ENCODE measurements around the gene WFIKKN2. TPM values are rescaled to one million over a fixed set of nuclear protein-coding genes. Genes with fewer than 3 reads are reported as not detected.
A peak's percentile ranks its signal among the peaks of the same experiment; 100 is the strongest.

WFIKKN2 gene
- total RNA-seq, 1 experiment from 2014 or later = 0.11 TPM

DNA sequence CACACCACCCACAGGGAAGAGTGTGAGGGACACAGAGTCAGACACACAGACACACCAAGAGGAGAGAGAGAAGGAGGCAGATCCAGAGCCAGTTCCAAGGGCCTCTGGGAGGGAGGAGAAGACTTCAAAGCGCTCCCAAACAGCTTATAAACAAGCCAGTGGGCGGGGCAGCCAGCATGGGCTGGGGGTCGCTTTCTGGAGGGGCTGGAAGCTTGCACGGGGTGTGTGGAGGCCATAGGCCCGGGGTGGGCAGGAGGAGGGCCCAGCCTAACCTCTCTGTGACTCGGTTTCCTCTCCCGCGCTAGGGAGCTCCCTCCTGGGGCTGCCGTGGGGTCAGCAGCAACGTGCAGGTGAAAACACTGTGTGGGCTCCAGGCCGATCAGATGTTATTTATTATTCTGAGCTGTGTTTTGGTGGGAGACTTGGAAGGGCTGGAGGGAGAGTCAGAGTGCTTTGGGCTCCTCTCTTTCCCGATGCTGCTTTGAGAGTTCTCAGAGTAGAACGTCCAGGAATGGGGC is 2.5 kb upstream of the WFIKKN2 start (continued):
- TF ChIP-seq, protein P1, sequence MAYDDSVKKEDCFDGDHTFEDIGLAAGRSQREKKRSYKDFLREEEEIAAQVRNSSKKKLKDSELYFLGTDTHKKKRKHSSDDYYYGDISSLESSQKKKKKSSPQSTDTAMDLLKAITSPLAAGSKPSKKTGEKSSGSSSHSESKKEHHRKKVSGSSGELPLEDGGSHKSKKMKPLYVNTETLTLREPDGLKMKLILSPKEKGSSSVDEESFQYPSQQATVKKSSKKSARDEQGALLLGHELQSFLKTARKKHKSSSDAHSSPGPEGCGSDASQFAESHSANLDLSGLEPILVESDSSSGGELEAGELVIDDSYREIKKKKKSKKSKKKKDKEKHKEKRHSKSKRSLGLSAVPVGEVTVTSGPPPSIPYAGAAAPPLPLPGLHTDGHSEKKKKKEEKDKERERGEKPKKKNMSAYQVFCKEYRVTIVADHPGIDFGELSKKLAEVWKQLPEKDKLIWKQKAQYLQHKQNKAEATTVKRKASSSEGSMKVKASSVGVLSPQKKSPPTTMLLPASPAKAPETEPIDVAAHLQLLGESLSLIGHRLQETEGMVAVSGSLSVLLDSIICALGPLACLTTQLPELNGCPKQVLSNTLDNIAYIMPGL (CRISPR knock-in tag; IDR thresholded peaks at IDR 0.05) = no peak
- TF ChIP-seq FOXP1 (CRISPR knock-in tag; IDR thresholded peaks at IDR 0.05; ENCODE audit: borderline replicate concordance) (no peak), SMAD3 (CRISPR knock-in tag; IDR thresholded peaks at IDR 0.05; ENCODE audit: borderline replicate concordance) (no peak)

DNA sequence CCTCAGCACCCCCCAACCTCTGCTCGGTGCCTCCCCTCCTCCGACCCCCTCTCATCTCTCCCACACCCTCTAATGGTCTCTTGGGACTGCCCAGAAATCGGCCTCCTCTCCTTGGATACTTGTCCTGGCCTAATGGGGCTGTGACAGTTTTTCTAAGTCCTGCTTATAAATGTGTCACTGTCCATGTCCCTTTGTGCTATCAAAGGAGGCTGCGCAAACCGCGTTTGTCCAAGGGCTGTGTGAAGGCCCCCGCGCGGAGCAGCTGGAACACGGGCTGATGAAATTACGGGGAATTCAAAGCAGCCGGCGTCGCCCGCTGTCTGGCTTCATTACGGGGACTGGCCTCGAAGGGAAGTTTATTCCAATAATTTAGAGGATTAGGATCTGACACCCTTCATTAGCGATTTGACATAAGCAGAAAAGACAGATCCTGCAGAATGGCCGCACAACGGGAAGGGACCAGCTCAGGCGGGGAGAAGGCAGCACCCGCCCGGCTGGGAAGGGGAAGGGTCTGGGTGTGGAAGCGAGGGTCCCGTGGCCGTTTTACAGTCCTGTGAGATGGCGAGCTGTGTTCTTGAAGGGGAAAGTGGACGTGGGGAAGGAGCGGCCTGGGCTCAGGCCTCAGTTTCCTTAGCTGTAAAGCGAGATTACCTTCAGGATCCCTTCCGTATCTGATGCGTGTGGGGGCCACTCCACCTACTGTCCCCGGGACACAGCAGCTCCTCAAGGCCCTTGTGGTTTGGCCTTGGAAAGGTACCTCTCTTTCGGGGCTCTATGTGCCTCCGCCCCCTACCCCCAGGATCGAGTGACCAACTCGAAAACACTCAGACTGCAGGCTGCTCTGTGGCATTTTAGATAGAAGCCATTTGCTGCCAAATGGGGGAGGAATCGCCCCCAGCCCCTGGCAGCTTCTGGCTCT is 1.6 kb upstream of the WFIKKN2 start:
- TF ChIP-seq ZNF317 (CRISPR knock-in tag; IDR thresholded peaks at IDR 0.05; ENCODE audit: borderline replicate concordance, low read depth) (no peak), ZNF121 (CRISPR knock-in tag; IDR thresholded peaks at IDR 0.05) (no peak)
- TF ChIP-seq, protein P2, sequence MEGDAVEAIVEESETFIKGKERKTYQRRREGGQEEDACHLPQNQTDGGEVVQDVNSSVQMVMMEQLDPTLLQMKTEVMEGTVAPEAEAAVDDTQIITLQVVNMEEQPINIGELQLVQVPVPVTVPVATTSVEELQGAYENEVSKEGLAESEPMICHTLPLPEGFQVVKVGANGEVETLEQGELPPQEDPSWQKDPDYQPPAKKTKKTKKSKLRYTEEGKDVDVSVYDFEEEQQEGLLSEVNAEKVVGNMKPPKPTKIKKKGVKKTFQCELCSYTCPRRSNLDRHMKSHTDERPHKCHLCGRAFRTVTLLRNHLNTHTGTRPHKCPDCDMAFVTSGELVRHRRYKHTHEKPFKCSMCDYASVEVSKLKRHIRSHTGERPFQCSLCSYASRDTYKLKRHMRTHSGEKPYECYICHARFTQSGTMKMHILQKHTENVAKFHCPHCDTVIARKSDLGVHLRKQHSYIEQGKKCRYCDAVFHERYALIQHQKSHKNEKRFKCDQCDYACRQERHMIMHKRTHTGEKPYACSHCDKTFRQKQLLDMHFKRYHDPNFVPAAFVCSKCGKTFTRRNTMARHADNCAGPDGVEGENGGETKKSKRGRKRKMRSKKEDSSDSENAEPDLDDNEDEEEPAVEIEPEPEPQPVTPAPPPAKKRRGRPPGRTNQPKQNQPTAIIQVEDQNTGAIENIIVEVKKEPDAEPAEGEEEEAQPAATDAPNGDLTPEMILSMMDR (IDR thresholded peaks at IDR 0.05) = no peak
- ChIA-PET CTCF (interaction anchor here (0.7 to 3.6 kb wide), 6 partner anchors 19 to 123 kb away, joined by 3 to 52 read pairs (median 4); no protein-coding TSS in a partner anchor), POLR2A (no interaction called here)
- Mint-ChIP-seq H3K4me1 (peaks cover 53% of the 10 kb centered on the region), H3K36me3 (no peaks in the 10 kb centered on the region), H3K9me3 (no peaks in the 10 kb centered on the region), H3K27me3 (ENCODE audit: low read depth) (no peaks in the 10 kb centered on the region), H3K4me3 (no peak overlapping the region), H3K27ac (peak overlapping the region; percentile 45; the same call in 1 of the 2 replicates)
- no peak for ATAC-seq
- no peak for DNase-seq (ENCODE audit: low spot score)

DNA sequence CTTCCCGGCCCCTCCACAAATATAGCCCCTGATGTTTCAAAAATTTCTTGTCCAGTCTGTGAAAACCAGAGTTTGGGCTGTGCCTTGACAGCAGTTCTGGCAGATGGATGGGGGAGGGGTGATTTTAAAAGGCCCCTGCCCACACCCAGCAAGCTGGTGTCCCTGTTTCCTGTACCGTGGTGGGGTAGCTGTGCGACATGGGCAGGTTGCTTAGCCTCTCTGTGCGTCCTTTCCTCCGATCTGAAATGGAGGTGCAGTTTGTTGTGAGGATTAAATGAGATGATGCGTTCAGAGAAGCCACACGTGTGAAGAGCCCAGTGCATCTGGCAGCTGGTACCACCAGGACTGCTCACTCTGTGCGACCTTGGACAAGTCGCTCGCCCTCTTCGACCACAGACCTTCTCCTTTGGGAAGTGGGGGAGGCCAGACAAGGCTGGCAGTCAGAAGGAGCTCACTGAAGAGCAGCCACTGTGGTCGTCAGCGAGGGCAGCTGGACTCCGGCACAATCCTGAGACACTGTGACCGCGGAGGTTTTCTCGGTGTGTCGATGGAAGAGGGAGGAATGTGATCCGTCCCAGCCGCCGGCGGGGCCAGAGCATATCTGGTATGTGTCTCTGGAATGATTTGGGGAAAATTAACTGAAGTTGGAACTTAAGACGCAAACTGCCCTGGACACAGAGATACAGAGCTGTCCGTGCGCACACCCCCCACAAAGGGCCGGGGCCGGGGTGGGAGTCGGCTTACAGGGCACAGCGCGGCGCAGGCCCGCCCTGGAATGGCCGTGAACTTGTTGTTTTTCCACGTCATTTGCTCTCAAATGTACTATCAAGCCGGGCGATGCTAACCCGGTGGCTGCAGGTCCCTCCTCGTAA is 721 bp upstream of the WFIKKN2 start:
- Mint-ChIP-seq H3K27me3 (ENCODE audit: low read depth) (no peaks in the 10 kb centered on the region), H3K9me3 (no peaks in the 10 kb centered on the region), H3K27ac (0 out of 2 replicates have a peak overlapping the region, but pooled peaks have one; percentile 15), H3K4me3 (no peak overlapping the region), H3K4me1 (peaks cover 44% of the 10 kb centered on the region), H3K36me3 (no peaks in the 10 kb centered on the region)
- ChIA-PET CTCF (interaction anchor here (0.6 to 3.6 kb wide), 13 partner anchors 17 to 356 kb away, joined by 3 to 52 read pairs (median 4); no protein-coding TSS in a partner anchor), POLR2A (no interaction called here)
- no peak for ATAC-seq
- no peak for DNase-seq (ENCODE audit: low spot score)
- TF ChIP-seq CREM (CRISPR knock-in tag; IDR thresholded peaks at IDR 0.05) (no peak), ZNF121 (CRISPR knock-in tag; IDR thresholded peaks at IDR 0.05) (0 out of 2 replicates have a peak, but pooled peaks have one; percentile 20)
- TF ChIP-seq, protein P3, sequence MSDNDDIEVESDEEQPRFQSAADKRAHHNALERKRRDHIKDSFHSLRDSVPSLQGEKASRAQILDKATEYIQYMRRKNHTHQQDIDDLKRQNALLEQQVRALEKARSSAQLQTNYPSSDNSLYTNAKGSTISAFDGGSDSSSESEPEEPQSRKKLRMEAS (CRISPR knock-in tag; IDR thresholded peaks at IDR 0.05) = no peak

DNA sequence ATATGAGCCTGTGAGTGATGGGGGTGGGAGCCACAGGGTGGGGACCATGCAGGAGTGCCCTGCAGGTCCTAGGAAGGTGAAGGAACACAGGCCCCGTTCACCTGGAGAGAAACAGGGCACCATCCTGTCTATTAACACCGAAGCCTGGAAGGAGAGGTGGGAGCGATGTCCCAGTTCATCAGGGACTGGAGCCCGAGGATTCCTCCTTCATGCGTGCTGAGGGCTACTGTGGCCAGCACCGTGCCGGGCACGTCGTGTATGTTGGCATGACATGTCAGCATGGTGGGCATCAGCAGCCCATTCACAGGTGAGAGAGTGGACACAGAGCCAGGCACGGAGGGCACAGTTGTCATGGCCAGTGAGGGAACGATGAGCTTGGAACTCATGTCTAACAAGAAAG is 1.4 kb downstream of the WFIKKN2 start:
- Mint-ChIP-seq H3K4me3 (no peak overlapping the region), H3K9me3 (no peaks in the 10 kb centered on the region), H3K4me1 (peaks cover 27% of the 10 kb centered on the region), H3K36me3 (no peaks in the 10 kb centered on the region), H3K27me3 (ENCODE audit: low read depth) (no peaks in the 10 kb centered on the region), H3K27ac (peak overlapping the region; percentile 41; the same call in 1 of the 2 replicates)
- DNase-seq (ENCODE audit: low spot score) (no peak), ATAC-seq (no peak)
- ChIA-PET POLR2A (no interaction called here), CTCF (interaction anchor here (0.9 to 9.0 kb wide), 2 partner anchors 15 to 52 kb away, joined by 4 to 233 read pairs; no protein-coding TSS in a partner anchor)
- TF ChIP-seq, protein P4, sequence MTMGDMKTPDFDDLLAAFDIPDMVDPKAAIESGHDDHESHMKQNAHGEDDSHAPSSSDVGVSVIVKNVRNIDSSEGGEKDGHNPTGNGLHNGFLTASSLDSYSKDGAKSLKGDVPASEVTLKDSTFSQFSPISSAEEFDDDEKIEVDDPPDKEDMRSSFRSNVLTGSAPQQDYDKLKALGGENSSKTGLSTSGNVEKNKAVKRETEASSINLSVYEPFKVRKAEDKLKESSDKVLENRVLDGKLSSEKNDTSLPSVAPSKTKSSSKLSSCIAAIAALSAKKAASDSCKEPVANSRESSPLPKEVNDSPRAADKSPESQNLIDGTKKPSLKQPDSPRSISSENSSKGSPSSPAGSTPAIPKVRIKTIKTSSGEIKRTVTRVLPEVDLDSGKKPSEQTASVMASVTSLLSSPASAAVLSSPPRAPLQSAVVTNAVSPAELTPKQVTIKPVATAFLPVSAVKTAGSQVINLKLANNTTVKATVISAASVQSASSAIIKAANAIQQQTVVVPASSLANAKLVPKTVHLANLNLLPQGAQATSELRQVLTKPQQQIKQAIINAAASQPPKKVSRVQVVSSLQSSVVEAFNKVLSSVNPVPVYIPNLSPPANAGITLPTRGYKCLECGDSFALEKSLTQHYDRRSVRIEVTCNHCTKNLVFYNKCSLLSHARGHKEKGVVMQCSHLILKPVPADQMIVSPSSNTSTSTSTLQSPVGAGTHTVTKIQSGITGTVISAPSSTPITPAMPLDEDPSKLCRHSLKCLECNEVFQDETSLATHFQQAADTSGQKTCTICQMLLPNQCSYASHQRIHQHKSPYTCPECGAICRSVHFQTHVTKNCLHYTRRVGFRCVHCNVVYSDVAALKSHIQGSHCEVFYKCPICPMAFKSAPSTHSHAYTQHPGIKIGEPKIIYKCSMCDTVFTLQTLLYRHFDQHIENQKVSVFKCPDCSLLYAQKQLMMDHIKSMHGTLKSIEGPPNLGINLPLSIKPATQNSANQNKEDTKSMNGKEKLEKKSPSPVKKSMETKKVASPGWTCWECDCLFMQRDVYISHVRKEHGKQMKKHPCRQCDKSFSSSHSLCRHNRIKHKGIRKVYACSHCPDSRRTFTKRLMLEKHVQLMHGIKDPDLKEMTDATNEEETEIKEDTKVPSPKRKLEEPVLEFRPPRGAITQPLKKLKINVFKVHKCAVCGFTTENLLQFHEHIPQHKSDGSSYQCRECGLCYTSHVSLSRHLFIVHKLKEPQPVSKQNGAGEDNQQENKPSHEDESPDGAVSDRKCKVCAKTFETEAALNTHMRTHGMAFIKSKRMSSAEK (CRISPR knock-in tag; IDR thresholded peaks at IDR 0.05; ENCODE audit: borderline replicate concordance) = no peak
- TF ChIP-seq SMAD4 (CRISPR knock-in tag; IDR thresholded peaks at IDR 0.05) (no peak), MXD4 (CRISPR knock-in tag; IDR thresholded peaks at IDR 0.05; ENCODE audit: borderline replicate concordance) (no peak), CBFB (CRISPR knock-in tag; IDR thresholded peaks at IDR 0.05; ENCODE audit: low read depth) (no peak), ZNF416 (CRISPR knock-in tag; IDR thresholded peaks at IDR 0.05) (no peak), FOXK1 (CRISPR knock-in tag; IDR thresholded peaks at IDR 0.05) (no peak)
- TF ChIP-seq, protein P5, sequence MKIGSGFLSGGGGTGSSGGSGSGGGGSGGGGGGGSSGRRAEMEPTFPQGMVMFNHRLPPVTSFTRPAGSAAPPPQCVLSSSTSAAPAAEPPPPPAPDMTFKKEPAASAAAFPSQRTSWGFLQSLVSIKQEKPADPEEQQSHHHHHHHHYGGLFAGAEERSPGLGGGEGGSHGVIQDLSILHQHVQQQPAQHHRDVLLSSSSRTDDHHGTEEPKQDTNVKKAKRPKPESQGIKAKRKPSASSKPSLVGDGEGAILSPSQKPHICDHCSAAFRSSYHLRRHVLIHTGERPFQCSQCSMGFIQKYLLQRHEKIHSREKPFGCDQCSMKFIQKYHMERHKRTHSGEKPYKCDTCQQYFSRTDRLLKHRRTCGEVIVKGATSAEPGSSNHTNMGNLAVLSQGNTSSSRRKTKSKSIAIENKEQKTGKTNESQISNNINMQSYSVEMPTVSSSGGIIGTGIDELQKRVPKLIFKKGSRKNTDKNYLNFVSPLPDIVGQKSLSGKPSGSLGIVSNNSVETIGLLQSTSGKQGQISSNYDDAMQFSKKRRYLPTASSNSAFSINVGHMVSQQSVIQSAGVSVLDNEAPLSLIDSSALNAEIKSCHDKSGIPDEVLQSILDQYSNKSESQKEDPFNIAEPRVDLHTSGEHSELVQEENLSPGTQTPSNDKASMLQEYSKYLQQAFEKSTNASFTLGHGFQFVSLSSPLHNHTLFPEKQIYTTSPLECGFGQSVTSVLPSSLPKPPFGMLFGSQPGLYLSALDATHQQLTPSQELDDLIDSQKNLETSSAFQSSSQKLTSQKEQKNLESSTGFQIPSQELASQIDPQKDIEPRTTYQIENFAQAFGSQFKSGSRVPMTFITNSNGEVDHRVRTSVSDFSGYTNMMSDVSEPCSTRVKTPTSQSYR (CRISPR knock-in tag; IDR thresholded peaks at IDR 0.05) = no peak
